Activated T-cell treated with anti-CD3 and anti-CD28 coated beads, Interleukin-2, amount 50 U/mL, for 48 hours (primary cell): ENCODE data around the gene CTAGE1.

Experiments used
- DNase-seq, 2 experiments: peaks; one replicate each; pipeline ENCODE4 v3.0.0-alpha.2; 2020

CTAGE1 gene

GRCh38 chr18:22387787-22388186, 29.9 kb downstream of the CTAGE1 start:
- DNase-seq = no peak

DNA sequence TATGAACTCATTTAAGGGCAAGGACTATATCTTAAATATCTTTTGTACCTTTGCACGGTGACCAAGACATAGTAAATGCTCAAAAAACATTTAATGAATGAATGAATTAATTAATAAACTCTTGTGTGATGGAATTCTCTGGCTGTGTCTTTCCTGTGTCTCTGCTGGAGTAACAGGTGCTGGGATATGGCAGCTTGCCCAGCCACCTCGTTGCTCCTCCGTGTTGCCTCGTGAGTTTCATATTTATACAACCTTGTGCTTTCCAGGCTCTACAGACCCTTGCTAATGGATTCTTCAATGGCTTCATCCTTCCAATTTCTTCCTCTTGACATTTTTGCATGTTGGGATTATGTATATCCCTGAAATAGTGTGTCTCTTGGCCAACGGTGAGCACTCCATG, 30.4 kb downstream of the CTAGE1 start:
- no peak for DNase-seq

DNA sequence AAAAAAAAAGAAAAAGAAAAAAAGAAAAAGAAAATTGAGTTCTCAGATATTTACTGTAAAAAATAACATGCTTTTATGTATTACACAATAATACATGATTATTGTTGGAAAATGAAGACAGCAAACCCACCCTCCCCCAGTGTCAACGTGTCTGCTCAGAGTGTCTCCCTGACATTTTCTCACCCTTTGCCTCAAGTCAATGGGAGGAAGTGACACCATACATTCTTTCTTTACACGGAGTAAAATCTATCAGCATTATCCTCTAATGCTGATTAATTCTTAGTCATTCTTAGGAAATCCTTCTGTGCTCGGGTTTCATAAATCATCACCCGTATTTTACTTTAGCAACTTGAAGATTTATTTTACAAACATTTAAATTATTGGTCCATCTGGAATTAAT, 32.0 kb downstream of the CTAGE1 start:
- DNase-seq = no peak

GRCh38 chr18:22378672-22379282, 38.9 kb downstream of the CTAGE1 start:
- no peak for DNase-seq

GRCh38 chr18:22377769-22378168, 39.9 kb downstream of the CTAGE1 start:
- DNase-seq = no peak

DNA sequence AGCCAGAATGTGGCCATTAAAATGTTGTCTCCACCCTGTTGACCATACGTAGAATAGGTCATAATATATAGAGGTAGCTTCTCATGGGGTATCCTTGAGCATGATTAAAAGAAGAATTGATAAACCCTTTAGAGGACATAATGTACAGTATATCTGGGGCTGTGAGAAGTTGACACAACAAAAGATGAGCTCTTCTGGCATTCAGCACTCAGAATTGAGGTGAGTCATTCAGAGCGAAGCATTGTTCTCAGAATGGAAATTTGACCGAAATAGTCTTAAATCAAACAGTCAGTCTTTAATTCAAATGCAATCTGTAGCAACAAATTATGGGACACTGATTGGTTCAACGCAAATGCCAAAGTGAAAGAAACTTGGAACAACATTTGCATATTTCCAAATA, 47.3 kb downstream of the CTAGE1 start:
- DNase-seq = no peak

DNA sequence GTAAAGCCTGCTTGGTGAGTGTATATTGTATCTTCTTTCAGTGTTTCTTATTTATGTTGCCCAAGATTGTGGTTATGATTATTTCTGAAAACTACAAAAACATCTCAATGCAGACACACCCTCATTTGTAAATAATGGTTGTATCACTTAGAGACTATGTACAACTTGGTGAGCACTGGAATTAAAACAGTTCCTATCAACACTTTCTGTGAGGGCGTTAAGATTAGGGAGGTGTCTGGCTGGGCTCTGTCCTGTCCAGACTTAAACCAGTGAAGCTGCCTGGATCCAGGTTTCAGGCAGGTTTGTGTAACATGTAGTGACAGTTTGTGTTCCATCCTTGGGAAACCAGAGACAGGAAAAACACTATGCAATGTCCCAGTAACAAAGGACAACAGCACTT, 49.7 kb downstream of the CTAGE1 start:
- DNase-seq = no peak

DNA sequence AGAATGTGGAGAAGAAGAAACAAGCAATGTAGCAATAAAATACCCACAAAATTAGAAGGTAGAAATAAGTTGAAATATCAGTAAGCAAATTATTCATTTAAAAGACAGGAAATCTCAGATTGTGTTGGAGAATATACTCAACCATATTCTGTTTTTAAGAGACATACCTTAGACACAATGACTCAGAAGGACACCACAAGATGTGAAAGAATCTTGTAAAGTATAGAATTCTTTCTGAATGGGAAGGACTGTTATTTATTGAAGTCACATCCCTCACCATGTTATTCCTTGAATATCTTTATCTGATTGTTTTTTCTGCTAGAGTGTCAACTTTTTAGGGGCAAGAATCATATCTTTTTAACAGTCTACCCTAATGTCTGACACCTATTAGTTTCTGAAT, 50.4 kb downstream of the CTAGE1 start:
- DNase-seq = no peak

DNA sequence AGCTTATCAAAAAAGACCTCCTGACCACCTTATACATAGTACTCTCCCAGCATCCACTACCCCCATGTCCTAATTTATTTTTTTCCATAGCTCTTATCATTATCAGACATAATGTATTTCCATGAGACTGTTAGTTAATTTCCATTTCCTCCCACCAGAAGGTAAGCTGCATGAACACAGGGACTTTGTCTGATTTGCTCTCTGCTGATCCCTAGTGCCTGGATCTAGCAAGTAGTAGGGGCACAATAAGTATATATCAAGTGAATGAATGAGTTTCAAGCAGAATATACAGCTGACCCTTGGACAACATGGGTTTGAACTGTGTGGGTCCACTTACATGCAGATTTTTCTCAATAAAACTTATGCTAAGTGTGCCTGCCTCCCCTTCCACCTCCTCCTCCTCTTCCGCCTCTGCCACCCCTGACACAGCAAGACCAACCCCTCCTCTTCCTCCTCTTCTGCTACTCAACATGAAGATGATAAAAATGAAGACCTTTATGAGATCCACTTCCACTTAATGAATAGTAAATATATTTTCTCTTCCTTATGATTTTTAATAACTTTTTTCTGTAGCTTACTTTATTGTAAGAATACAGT, 53.8 kb downstream of the CTAGE1 start:
- no peak for DNase-seq
